Panc1 (cell line): Measurements from ENCODE around the gene NXPE3. TPM values are rescaled to one million over a fixed set of nuclear protein-coding genes. Genes with fewer than 3 reads are reported as not detected.
A peak's percentile ranks its signal among the peaks of the same experiment; 100 is the strongest.

Experiments used
- ATAC-seq: fragments of 200-7000 bp; cut with Tn5 transposase; 2 replicates; pipeline ENCODE4 v1.9.1; 2020; ENCODE audit warnings: mild to moderate bottlenecking, moderate library complexity
- BruUV-seq: library from RNA; stranded (reverse); fragments of 400-500 nt; replicated peaks from 2 replicates; lab custom pipeline; 2021; lab: Mats Ljungman, UMichigan
- CTCF ChIA-PET: fragments of 300-600 bp; sonication (Branson Sonifier 250); formaldehyde crosslinking; loops from one replicate; lab custom pipeline; 2022; ENCODE audit warnings: antibody characterized with exemption; lab: Charles Lee
- POLR2A ChIA-PET: fragments of 300-600 bp; sonication (Branson Sonifier 250); formaldehyde crosslinking; loops from one replicate; lab custom pipeline; 2022; ENCODE audit warnings: antibody characterized with exemption; lab: Charles Lee
- DNase-seq: peaks from one replicate; pipeline ENCODE4 v3.0.0-alpha.2; 2010; ENCODE audit warnings: low read depth, low spot score
- H3K27ac ChIP-seq: 2 replicates; pipeline ENCODE4 v1.5.1; 2011; ENCODE audit warnings: mild to moderate bottlenecking, low read length, inconsistent platforms
- H3K27me3 ChIP-seq: fragments of 200-500 bp; sonication (Bioruptor generic); 2 replicates; pipeline ENCODE4 v1.6.0; 2014; ENCODE audit warnings: low read length, inconsistent platforms; ENCODE audit not compliant: control insufficient read depth, insufficient read depth
- H3K36me3 ChIP-seq: fragments of 200-500 bp; sonication (Bioruptor generic); 2 replicates; pipeline ENCODE4 v1.5.1; 2014; ENCODE audit warnings: inconsistent platforms, mild to moderate bottlenecking, low read length, moderate library complexity; ENCODE audit not compliant: control insufficient read depth, insufficient read depth
- H3K4me1 ChIP-seq: 2 replicates; pipeline ENCODE4 v1.5.1; 2011; ENCODE audit warnings: inconsistent platforms, mild to moderate bottlenecking, low read length, moderate library complexity; ENCODE audit not compliant: control insufficient read depth, insufficient read depth
- H3K4me3 ChIP-seq, 2 experiments: 2 replicates each; pipeline ENCODE4 v1.5.1; 2011 to 2012; ENCODE audit warnings: low read depth in 2 of 2, low read length in 2 of 2, mild to moderate bottlenecking in 2 of 2, inconsistent platforms in 1 of 2, moderate library complexity in 1 of 2
- H3K9me3 ChIP-seq: fragments of 200-500 bp; sonication (Bioruptor generic); 2 replicates; pipeline ENCODE4 v1.5.1; 2014; ENCODE audit warnings: low read depth, mild to moderate bottlenecking, inconsistent platforms, low read length, moderate library complexity; ENCODE audit not compliant: control insufficient read depth, insufficient read depth
- POLR2AphosphoS5 ChIP-seq: IDR thresholded peaks from 2 replicates; pipeline ENCODE4 v1.6.1; 2012; ENCODE audit warnings: mild to moderate bottlenecking, low read depth, low read length, moderate library complexity
- SIN3A ChIP-seq: IDR thresholded peaks from 2 replicates; pipeline ENCODE4 v1.6.1; 2012; ENCODE audit warnings: low read depth, mild to moderate bottlenecking, low read length, moderate library complexity, borderline replicate concordance; ENCODE audit not compliant: insufficient read depth
- TCF7L2 ChIP-seq: IDR thresholded peaks from 2 replicates; pipeline ENCODE4 v1.6.1; 2011; ENCODE audit warnings: mild to moderate bottlenecking, low read depth, low read length, inconsistent platforms
- in situ Hi-C: cut with HindIII; loops from 2 replicates; pipeline ENCODE4 v1.10.0; 2016; ENCODE audit warnings: low sequenced_read_pairs, low pct_unique_long_range_greater_than_20kb
- intact Hi-C: fragments of 100-400 bp; cut with micrococcal nuclease; formaldehyde crosslinking; loops from one replicate; pipeline ENCODE4 v1.10.0; 2022; ENCODE audit not compliant: unreplicated experiment
- total RNA-seq: library from RNA; stranded (reverse); gene quantifications from one replicate; pipeline ENCODE4 v1.2.1, GENCODE V29; 2021; ENCODE audit not compliant: unreplicated experiment
- TF ChIP-seq, protein P1 (sequence below), 2 experiments: IDR thresholded peaks; 2 replicates each; pipeline ENCODE4 v1.6.1; 2011 to 2012; ENCODE audit warnings: low read depth in 2 of 2, control low read depth in 1 of 2, low read length in 1 of 2, mild to moderate bottlenecking in 1 of 2, moderate library complexity in 1 of 2; ENCODE audit not compliant: insufficient read depth in 1 of 2
- TF ChIP-seq, protein P2 (sequence below): fragments of 450-650 bp; IDR thresholded peaks from 2 replicates; pipeline ENCODE4 v1.5.1; 2017; ENCODE audit warnings: mild to moderate bottlenecking

NXPE3 gene
- total RNA-seq, 1 experiment from 2014 or later, result 30.4 TPM

DNA sequence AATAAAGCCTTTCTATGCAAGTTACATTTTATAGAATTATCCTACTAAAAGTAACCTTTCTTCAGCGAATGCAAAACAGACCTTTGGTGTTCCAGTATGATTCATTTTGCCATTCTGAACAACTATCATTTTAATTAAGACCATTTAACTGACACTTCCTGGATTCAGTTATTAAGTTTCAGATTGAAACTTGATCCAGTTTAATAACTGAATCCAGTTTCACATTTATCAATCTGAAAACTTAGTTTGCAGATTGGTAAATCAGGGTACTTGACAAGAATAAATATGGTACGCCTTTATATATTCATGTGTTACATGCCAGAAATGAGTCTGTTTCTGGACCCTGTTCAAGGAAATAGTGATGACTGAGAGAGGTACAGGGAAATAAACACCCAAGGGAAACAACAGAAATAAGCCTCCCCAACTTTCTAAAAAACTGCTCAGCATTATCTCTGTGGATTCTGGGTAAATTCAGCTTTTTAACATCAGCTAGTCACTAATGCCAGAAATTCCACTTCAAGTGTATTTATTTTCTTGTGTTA, 47.0 kb downstream of the NXPE3 start:
- Histone ChIP-seq H3K36me3 (no peaks in the 10 kb centered on the region), H3K4me3 (no peak overlapping the region), H3K27me3 (no peaks in the 10 kb centered on the region), H3K4me1 (peaks cover 22% of the 10 kb centered on the region), H3K27ac (peak overlapping the region; percentile 64; the same call in 1 of the 2 replicates), H3K9me3 (no peaks in the 10 kb centered on the region)
- BruUV-seq, result no TSS peak
- TF ChIP-seq TCF7L2 (no peak), POLR2AphosphoS5 (no peak), SIN3A (no peak)
- TF ChIP-seq, protein P1, sequence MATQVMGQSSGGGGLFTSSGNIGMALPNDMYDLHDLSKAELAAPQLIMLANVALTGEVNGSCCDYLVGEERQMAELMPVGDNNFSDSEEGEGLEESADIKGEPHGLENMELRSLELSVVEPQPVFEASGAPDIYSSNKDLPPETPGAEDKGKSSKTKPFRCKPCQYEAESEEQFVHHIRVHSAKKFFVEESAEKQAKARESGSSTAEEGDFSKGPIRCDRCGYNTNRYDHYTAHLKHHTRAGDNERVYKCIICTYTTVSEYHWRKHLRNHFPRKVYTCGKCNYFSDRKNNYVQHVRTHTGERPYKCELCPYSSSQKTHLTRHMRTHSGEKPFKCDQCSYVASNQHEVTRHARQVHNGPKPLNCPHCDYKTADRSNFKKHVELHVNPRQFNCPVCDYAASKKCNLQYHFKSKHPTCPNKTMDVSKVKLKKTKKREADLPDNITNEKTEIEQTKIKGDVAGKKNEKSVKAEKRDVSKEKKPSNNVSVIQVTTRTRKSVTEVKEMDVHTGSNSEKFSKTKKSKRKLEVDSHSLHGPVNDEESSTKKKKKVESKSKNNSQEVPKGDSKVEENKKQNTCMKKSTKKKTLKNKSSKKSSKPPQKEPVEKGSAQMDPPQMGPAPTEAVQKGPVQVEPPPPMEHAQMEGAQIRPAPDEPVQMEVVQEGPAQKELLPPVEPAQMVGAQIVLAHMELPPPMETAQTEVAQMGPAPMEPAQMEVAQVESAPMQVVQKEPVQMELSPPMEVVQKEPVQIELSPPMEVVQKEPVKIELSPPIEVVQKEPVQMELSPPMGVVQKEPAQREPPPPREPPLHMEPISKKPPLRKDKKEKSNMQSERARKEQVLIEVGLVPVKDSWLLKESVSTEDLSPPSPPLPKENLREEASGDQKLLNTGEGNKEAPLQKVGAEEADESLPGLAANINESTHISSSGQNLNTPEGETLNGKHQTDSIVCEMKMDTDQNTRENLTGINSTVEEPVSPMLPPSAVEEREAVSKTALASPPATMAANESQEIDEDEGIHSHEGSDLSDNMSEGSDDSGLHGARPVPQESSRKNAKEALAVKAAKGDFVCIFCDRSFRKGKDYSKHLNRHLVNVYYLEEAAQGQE (IDR thresholded peaks at IDR 0.05; ENCODE audit: insufficient read depth in 1 of 2, low read depth in 2 of 2, low read length in 1 of 2), result no peak
- TF ChIP-seq, protein P2, sequence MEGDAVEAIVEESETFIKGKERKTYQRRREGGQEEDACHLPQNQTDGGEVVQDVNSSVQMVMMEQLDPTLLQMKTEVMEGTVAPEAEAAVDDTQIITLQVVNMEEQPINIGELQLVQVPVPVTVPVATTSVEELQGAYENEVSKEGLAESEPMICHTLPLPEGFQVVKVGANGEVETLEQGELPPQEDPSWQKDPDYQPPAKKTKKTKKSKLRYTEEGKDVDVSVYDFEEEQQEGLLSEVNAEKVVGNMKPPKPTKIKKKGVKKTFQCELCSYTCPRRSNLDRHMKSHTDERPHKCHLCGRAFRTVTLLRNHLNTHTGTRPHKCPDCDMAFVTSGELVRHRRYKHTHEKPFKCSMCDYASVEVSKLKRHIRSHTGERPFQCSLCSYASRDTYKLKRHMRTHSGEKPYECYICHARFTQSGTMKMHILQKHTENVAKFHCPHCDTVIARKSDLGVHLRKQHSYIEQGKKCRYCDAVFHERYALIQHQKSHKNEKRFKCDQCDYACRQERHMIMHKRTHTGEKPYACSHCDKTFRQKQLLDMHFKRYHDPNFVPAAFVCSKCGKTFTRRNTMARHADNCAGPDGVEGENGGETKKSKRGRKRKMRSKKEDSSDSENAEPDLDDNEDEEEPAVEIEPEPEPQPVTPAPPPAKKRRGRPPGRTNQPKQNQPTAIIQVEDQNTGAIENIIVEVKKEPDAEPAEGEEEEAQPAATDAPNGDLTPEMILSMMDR, result no peak
- ATAC-seq, result no peak
- no peak for DNase-seq
- in situ Hi-C loops, result no loop called here
- CTCF ChIA-PET, result no interaction called here
- POLR2A ChIA-PET, result no interaction called here
- intact Hi-C loops, result no loop called here

DNA sequence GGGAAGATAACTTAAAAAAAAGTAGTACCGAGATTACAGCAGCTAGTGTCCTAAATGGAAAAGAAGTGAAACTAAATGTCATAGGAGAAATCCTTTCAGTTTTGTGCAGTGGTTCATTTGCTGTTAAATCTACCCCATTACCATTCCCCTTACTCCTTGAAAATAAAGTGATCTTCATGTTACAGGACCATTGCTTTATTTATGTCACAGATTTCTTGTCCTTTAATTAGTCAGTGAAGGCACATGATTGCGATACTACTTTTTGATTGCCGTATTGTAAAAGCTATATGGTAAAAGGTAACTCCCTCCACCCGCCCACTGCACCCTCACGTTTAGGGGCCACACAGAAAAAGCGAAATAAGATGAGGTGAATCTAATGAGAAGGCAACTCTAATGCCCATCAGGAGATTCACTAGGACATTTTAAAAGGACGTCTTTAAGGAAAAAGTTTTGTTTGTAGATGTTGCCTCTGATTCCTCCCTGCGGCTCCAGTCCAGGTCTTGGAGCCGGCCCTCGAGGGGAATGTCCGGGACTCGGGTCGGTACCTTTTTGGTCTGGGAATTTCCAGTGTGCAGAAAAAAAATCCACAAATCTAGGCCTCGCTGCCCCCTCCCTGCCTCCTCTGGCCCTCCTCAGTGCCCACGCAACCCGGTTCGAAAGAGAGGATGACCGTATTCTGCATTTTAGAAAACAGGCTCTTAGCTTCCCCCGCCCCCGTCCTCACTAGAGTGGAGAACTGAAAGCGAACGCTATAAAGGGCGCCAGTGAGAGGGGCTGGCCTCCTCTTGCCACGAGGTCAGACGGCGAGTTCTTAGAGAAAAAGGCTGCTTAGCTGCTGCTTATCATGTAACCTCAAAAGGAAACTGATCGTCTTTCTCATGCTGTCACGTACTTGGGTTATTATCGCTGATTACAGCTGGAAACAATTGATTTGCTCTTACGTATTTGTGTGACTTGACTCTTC, 48.5 kb downstream of the NXPE3 start:
- DNase-seq (no peak), ATAC-seq (peak; percentile 88)
- TF ChIP-seq, protein P2, result no peak
- TF ChIP-seq TCF7L2 (peak; percentile 94), SIN3A (no peak), POLR2AphosphoS5 (no peak)
- TF ChIP-seq, protein P1 (IDR thresholded peaks at IDR 0.05; ENCODE audit: insufficient read depth in 1 of 2, low read depth in 2 of 2, low read length in 1 of 2), result no peak
- Histone ChIP-seq H3K36me3 (no peaks in the 10 kb centered on the region), H3K4me1 (peaks cover 22% of the 10 kb centered on the region), H3K27ac (peak overlapping the region; percentile 81), H3K4me3 (peak overlapping the region; percentile 65 to 89), H3K9me3 (no peaks in the 10 kb centered on the region), H3K27me3 (no peaks in the 10 kb centered on the region)
- no TSS peak for BruUV-seq
- intact Hi-C loops, result no loop called here
- POLR2A ChIA-PET, result interaction anchor here (0.7 kb wide), 1 partner anchor 20 kb away, joined by 3 read pairs; no protein-coding TSS in a partner anchor
- CTCF ChIA-PET, result interaction anchor here (0.6 kb wide), 1 partner anchor 139 kb away, joined by 7 read pairs; no protein-coding TSS in a partner anchor
- in situ Hi-C loops, result no loop called here
